Measurements from ENCODE around the gene AP4E1.
"Not testable (repeated sequence)": the region's sequence is repeated elsewhere in the genome, so short reads cannot be mapped to it uniquely, and the experiment has no call there.

AP4E1 gene

DNA sequence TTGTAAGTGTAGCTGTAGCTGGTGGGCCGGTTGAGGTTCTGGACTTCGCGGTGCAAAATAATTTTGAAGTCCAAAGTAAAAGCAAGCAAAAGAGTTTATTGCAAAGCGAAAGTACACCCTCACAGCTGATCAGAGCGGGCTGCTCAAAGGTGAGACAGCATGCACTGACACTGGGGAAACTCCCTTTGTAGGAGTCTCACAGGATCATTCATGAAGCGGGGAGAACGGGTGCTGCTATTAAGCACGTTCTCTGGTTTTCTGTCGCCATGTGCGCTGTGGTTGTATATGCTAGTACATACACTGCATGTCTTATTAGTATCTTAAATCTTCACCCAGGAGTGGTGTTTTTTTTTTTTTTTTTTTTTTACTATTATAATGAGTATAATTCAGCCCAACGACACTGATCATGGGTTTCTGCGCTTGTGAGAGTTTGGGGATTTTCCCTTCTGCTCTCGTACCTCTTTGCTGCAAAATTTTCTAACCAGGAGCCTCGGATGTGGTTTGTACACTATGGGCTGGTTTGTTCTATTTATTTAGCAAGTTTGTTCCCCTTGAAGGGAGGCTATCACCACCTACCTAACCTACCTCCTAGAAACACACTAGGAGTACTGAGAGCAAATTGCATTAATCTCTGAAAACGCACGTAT lies 1.4 kb upstream of the AP4E1 start:
- no peaks in the 10 kb centered on the region for H3K9me3 Mint-ChIP-seq
- H3K27ac Mint-ChIP-seq = peak overlapping the region; percentile 98
- no peaks in the 10 kb centered on the region for H3K27me3 Mint-ChIP-seq (ENCODE audit: low read depth)
- peaks cover 11% of the 10 kb centered on the region for H3K36me3 Mint-ChIP-seq (ENCODE audit: low read depth)
- peak; percentile 88 for DNase-seq (ENCODE audit: low spot score)
- peak overlapping the region; percentile 97 for H3K4me3 Mint-ChIP-seq
- peaks cover 23% of the 10 kb centered on the region for H3K4me1 Mint-ChIP-seq (ENCODE audit: low read depth)

- H3K4me3 Mint-ChIP-seq = peak overlapping the region; percentile 97
- DNase-seq (ENCODE audit: low spot score) = peak; percentile 52
- H3K27me3 Mint-ChIP-seq (ENCODE audit: low read depth) = no peaks in the 10 kb centered on the region
- no peaks in the 10 kb centered on the region for H3K9me3 Mint-ChIP-seq
- peak overlapping the region; percentile 98 for H3K27ac Mint-ChIP-seq
- peaks cover 20% of the 10 kb centered on the region for H3K4me1 Mint-ChIP-seq (ENCODE audit: low read depth)
- peaks cover 10% of the 10 kb centered on the region for H3K36me3 Mint-ChIP-seq (ENCODE audit: low read depth)
These were observed 778 bp upstream of the AP4E1 start for GRCh38 chr15:50907601-50908208.

GRCh38 chr15:50909010-50909317 lies 481 bp downstream of the AP4E1 start:
- H3K27me3 Mint-ChIP-seq (ENCODE audit: low read depth) = no peaks in the 10 kb centered on the region
- peak overlapping the region; percentile 89 for H3K27ac Mint-ChIP-seq
- peaks cover 16% of the 10 kb centered on the region for H3K36me3 Mint-ChIP-seq (ENCODE audit: low read depth)
- no peaks in the 10 kb centered on the region for H3K9me3 Mint-ChIP-seq
- H3K4me3 Mint-ChIP-seq = peak overlapping the region; percentile 97
- peaks cover 18% of the 10 kb centered on the region for H3K4me1 Mint-ChIP-seq (ENCODE audit: low read depth)
- no peak for DNase-seq (ENCODE audit: low spot score)

- H3K9me3 Mint-ChIP-seq; DNase-seq (ENCODE audit: low spot score); H3K27me3 Mint-ChIP-seq (ENCODE audit: low read depth); H3K27ac Mint-ChIP-seq: not testable (repeated sequence)
- Mint-ChIP-seq H3K36me3 (ENCODE audit: low read depth) (peaks cover 18% of the 10 kb centered on the region), H3K4me3 (peak overlapping the region; percentile 97), H3K4me1 (ENCODE audit: low read depth) (peaks cover 18% of the 10 kb centered on the region)
These were observed 1.9 kb downstream of the AP4E1 start for GRCh38 chr15:50910426-50910795.

DNA sequence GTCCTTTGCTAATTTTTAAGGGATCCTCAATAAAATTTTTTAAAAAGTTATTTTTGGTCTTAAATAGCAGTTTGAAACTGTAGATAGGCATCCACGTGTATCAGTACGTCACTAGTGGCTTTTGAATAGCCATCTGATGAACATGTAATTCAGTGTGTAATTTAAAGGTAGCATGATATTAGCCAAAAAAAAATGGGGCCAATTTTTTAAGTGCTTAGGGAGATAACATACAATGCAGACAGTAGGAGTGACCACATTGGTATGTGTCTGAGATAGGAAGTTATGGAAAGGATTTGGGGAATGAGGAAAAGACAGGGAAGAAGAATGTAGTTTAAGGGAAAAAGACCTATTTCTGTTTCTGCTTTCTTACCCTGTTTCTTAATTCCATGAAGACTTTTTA lies 2.5 kb downstream of the AP4E1 start:
- H3K27ac Mint-ChIP-seq = no peak overlapping the region
- no peak for DNase-seq (ENCODE audit: low spot score)
- H3K9me3 Mint-ChIP-seq = no peaks in the 10 kb centered on the region
- H3K4me1 Mint-ChIP-seq (ENCODE audit: low read depth) = peaks cover 18% of the 10 kb centered on the region
- H3K4me3 Mint-ChIP-seq = no peak overlapping the region
- H3K36me3 Mint-ChIP-seq (ENCODE audit: low read depth) = peaks cover 18% of the 10 kb centered on the region
- H3K27me3 Mint-ChIP-seq (ENCODE audit: low read depth) = no peaks in the 10 kb centered on the region

- peaks cover 21% of the 10 kb centered on the region for H3K36me3 Mint-ChIP-seq (ENCODE audit: low read depth)
- H3K9me3 Mint-ChIP-seq = no peaks in the 10 kb centered on the region
- no peak overlapping the region for H3K4me3 Mint-ChIP-seq
- H3K27me3 Mint-ChIP-seq (ENCODE audit: low read depth) = no peaks in the 10 kb centered on the region
- no peak for DNase-seq (ENCODE audit: low spot score)
- no peak overlapping the region for H3K27ac Mint-ChIP-seq
- H3K4me1 Mint-ChIP-seq (ENCODE audit: low read depth) = peaks cover 18% of the 10 kb centered on the region
These were observed 3.1 kb downstream of the AP4E1 start for GRCh38 chr15:50911621-50912020.

GRCh38 chr15:50916400-50916799 lies 7.9 kb downstream of the AP4E1 start:
- Mint-ChIP-seq H3K4me1 (ENCODE audit: low read depth) (peaks cover 4% of the 10 kb centered on the region), H3K36me3 (ENCODE audit: low read depth) (peaks cover 42% of the 10 kb centered on the region), H3K4me3 (no peak overlapping the region), H3K27ac (no peak overlapping the region), H3K9me3 (no peaks in the 10 kb centered on the region), H3K27me3 (ENCODE audit: low read depth) (no peaks in the 10 kb centered on the region)
- no peak for DNase-seq (ENCODE audit: low spot score)

- not testable (repeated sequence) for H3K27me3 Mint-ChIP-seq (ENCODE audit: low read depth); H3K4me1 Mint-ChIP-seq (ENCODE audit: low read depth); H3K4me3 Mint-ChIP-seq; H3K9me3 Mint-ChIP-seq; DNase-seq (ENCODE audit: low spot score); H3K27ac Mint-ChIP-seq
- H3K36me3 Mint-ChIP-seq (ENCODE audit: low read depth) = peaks cover 41% of the 10 kb centered on the region
These were observed 10.9 kb downstream of the AP4E1 start for GRCh38 chr15:50919359-50919758.

- Mint-ChIP-seq H3K27me3 (ENCODE audit: low read depth) (no peaks in the 10 kb centered on the region), H3K9me3 (no peaks in the 10 kb centered on the region), H3K4me3 (no peak overlapping the region), H3K36me3 (ENCODE audit: low read depth) (peaks cover 39% of the 10 kb centered on the region), H3K4me1 (ENCODE audit: low read depth) (no peaks in the 10 kb centered on the region), H3K27ac (no peak overlapping the region)
- DNase-seq (ENCODE audit: low spot score) = no peak
These were observed 16.8 kb downstream of the AP4E1 start for GRCh38 chr15:50925281-50925680.

- Mint-ChIP-seq H3K4me1 (ENCODE audit: low read depth) (no peaks in the 10 kb centered on the region), H3K27me3 (ENCODE audit: low read depth) (no peaks in the 10 kb centered on the region), H3K27ac (no peak overlapping the region), H3K4me3 (no peak overlapping the region), H3K36me3 (ENCODE audit: low read depth) (peaks cover 33% of the 10 kb centered on the region), H3K9me3 (no peaks in the 10 kb centered on the region)
- DNase-seq (ENCODE audit: low spot score) = no peak
These were observed 20.6 kb downstream of the AP4E1 start for GRCh38 chr15:50929062-50929461.

DNA sequence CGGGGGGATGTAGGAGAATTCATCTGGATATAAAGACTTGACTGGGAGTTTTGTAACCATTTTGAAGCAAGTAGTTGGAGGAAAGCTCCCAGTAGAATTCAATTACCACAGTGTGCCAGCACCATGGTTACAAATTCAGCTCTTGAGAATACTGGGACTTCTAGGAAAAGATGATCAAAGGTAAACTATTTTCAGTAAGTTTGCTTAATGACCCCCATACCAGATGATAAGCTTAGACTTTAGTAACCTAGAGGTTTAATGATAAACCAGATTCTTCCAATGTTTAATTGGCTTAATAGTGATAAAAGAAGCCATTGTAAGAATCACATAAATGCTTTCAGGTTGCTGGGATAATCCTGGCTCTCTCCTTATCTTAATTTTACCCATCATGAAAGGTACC lies 22.3 kb downstream of the AP4E1 start:
- Mint-ChIP-seq H3K36me3 (ENCODE audit: low read depth) (peaks cover 31% of the 10 kb centered on the region), H3K27ac (no peak overlapping the region), H3K4me1 (ENCODE audit: low read depth) (no peaks in the 10 kb centered on the region), H3K27me3 (ENCODE audit: low read depth) (no peaks in the 10 kb centered on the region), H3K4me3 (no peak overlapping the region), H3K9me3 (no peaks in the 10 kb centered on the region)
- DNase-seq (ENCODE audit: low spot score) = no peak

DNA sequence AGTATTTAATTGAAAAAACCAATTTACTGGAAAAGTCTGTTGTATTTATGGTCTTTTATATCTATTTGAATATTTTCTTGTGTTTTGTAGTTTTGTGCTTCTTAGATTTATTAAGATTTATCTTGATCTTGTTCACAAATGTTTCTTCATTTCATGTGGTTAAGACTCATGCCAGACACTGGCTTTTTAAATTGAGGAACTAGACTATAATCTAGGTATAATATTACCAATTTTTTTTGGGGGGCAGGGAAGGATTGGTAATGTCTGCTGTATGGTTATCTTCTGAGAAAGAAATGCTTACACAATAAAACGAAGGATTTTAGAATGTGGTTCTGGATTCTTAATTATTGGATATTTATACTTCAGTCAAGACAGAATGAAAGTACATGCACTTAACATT lies 24.9 kb downstream of the AP4E1 start:
- no peak for DNase-seq (ENCODE audit: low spot score)
- Mint-ChIP-seq H3K27me3 (ENCODE audit: low read depth) (no peaks in the 10 kb centered on the region), H3K4me3 (no peak overlapping the region), H3K27ac (no peak overlapping the region), H3K4me1 (ENCODE audit: low read depth) (no peaks in the 10 kb centered on the region), H3K36me3 (ENCODE audit: low read depth) (peaks cover 24% of the 10 kb centered on the region), H3K9me3 (no peaks in the 10 kb centered on the region)

DNA sequence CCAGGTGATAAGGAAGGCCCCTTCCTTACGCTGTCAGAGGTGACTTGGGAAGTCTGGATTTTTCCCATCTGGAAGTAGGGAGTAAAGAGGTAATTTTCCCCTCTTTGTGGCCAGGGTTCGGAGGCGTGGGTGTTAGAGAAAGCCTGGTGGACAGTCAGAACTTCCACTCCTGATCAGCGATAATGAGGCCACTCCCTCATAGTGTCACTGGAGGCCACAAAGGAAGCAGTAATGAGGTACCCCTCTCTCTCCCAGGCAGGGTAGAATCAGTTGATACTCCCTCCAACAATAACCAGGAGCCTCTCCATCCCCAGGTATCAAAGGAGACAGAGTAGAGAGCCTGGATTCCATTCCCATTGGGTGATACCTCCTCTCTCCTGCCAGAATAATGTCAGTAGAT lies 30.0 kb downstream of the AP4E1 start:
- Mint-ChIP-seq H3K4me1 (ENCODE audit: low read depth) (no peaks in the 10 kb centered on the region), H3K4me3 (no peak overlapping the region), H3K27me3 (ENCODE audit: low read depth) (no peaks in the 10 kb centered on the region), H3K36me3 (ENCODE audit: low read depth) (peaks cover 14% of the 10 kb centered on the region), H3K9me3 (no peaks in the 10 kb centered on the region), H3K27ac (no peak overlapping the region)
- DNase-seq (ENCODE audit: low spot score) = no peak

GRCh38 chr15:50939911-50940310 lies 31.4 kb downstream of the AP4E1 start:
- Mint-ChIP-seq H3K27me3 (ENCODE audit: low read depth) (no peaks in the 10 kb centered on the region), H3K36me3 (ENCODE audit: low read depth) (peaks cover 24% of the 10 kb centered on the region), H3K4me1 (ENCODE audit: low read depth) (no peaks in the 10 kb centered on the region), H3K4me3 (no peak overlapping the region), H3K9me3 (no peaks in the 10 kb centered on the region), H3K27ac (no peak overlapping the region)
- no peak for DNase-seq (ENCODE audit: low spot score)

- no peak overlapping the region for H3K4me3 Mint-ChIP-seq
- DNase-seq (ENCODE audit: low spot score) = no peak
- peaks cover 25% of the 10 kb centered on the region for H3K36me3 Mint-ChIP-seq (ENCODE audit: low read depth)
- no peaks in the 10 kb centered on the region for H3K9me3 Mint-ChIP-seq
- H3K4me1 Mint-ChIP-seq (ENCODE audit: low read depth) = no peaks in the 10 kb centered on the region
- H3K27me3 Mint-ChIP-seq (ENCODE audit: low read depth) = no peaks in the 10 kb centered on the region
- H3K27ac Mint-ChIP-seq = no peak overlapping the region
These were observed 32.0 kb downstream of the AP4E1 start for GRCh38 chr15:50940506-50940905.

Data from T-helper 2 cell treated with Interferon-gamma antibody and Interleukin-4, amounts not matched to agents 5 μg/mL and 100 μg/mL, for 36 hours (primary cell).